ENCODE results near the gene TRABD2B.
A peak's percentile ranks its signal among the peaks of the same experiment; 100 is the strongest.

The TRABD2B gene

DNA sequence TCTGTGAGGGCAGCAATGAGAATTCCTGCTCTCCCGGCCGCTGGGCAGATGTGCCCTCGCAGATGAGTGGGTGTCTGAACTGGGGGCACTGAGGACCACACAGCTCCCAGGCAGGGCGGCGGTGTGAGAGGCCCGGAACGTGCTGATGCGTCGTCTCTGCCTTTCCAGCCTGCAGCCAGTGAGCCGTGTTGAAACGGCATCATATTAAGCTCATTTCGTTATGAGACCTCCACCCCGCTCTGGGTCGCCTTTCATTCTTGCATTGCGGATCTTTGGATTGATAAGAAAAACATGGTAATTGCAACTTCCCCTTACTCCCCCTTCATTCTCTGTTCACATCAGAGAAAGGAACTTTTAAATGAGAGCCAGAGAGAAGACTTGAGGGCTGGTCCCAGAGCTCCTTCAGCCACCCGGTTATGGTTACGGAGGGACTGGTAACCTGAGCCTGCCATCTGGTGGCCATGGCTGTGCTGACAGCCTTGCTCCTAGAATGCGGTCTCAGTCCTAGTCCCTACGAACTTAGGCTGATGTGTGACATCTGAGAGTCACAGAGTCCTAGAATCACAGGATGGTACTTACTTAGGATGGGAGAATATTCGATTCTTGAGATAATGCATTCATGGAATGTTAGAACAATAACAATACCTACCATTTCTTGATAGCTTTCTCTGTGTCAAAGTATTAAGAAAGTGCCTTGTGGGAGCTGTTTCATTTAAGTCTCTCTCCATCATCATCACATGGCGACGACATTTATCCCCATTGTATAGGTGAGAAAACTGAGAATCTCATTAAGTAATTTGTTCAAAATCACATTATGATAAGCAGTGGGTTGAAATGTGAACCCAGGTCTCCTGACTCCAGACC is 271.0 kb downstream of the TRABD2B start:
- DNase-seq (ENCODE audit: low read depth, low spot score) = peak; percentile 87

GRCh38 chr1:47725511-47725991 is 271.6 kb downstream of the TRABD2B start:
- DNase-seq (ENCODE audit: low read depth, low spot score) = no peak

DNA sequence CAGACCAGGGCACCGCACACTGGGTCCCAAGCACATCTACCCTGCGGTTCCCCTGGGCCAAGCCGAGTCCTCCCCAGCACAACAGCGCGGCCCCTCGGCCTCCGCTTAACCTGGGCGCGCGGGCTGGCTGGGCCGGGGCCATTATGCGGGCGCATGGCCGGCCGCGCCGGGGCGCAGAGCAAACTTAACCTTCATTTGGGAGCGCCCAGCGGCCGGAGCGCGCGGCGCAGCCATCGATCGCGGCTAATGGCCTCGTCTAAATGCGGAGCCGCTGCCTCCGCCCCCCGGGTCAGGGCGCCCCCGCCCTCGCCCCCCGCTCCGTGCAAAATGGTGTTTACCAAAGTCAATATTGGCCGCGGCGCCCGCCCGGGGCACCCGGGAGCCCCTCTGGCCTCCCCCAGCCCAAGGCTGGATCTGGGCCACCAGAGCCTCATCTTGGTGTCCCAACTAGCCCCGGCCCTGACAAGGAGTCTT is 272.1 kb downstream of the TRABD2B start:
- DNase-seq (ENCODE audit: low read depth, low spot score) = peak; percentile 30

- DNase-seq (ENCODE audit: low read depth, low spot score) = no peak
Observed at GRCh38 chr1:47724432-47724999, 272.7 kb downstream of the TRABD2B start.

GRCh38 chr1:47722909-47723580 is 274.1 kb downstream of the TRABD2B start:
- no peak for DNase-seq (ENCODE audit: low read depth, low spot score)

GRCh38 chr1:47722101-47722500 is 275.1 kb downstream of the TRABD2B start:
- DNase-seq (ENCODE audit: low read depth, low spot score) = no peak

DNA sequence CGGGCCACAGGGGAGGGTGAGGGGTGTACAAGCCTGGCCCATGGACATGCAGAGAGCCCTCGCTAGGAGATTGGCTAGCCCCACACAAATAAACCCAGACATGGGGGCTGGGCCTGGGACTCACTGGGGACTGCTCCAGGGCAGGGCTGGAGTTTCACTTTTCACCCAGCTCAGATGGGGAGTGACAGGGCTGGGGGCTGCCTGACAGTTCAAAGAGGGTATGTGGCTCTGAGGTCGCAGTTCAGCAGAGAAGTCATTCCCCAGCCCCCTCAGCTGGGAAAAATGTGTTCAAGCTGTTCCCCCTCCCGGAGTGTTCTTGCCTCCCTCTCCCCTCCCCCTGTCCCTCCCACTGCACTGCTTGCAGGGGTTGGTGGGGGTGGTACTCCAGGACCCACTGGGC is 277.1 kb downstream of the TRABD2B start:
- DNase-seq (ENCODE audit: low read depth, low spot score) = no peak

DNA sequence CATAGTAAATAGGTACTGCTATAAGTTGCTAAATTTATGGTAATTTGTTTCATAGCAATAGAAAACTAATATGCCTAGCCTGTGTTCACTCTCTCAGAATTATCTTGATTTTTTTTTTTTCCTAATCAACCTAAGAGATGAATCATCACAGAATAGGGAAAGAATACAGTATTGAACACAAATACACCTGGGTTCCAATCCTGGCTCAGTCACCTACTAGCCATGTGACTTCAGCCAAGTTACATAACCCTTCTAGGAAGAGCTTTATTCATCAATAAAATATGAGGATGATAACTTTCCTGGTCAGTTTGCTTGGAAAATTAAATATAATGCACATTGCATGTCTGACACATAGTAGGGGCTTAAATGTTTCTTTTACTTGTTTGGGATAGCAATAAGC is 279.8 kb downstream of the TRABD2B start:
- no peak for DNase-seq (ENCODE audit: low read depth, low spot score)

- DNase-seq (ENCODE audit: low read depth, low spot score) = no peak
Observed at GRCh38 chr1:47713975-47714767, 283.0 kb downstream of the TRABD2B start.

- DNase-seq (ENCODE audit: low read depth, low spot score) = no peak
Observed at GRCh38 chr1:47713333-47713953, 283.7 kb downstream of the TRABD2B start.

GRCh38 chr1:47712596-47713299 is 284.4 kb downstream of the TRABD2B start:
- DNase-seq (ENCODE audit: low read depth, low spot score) = no peak

- no peak for DNase-seq (ENCODE audit: low read depth, low spot score)
Observed at GRCh38 chr1:47711848-47712492, 285.2 kb downstream of the TRABD2B start.

DNA sequence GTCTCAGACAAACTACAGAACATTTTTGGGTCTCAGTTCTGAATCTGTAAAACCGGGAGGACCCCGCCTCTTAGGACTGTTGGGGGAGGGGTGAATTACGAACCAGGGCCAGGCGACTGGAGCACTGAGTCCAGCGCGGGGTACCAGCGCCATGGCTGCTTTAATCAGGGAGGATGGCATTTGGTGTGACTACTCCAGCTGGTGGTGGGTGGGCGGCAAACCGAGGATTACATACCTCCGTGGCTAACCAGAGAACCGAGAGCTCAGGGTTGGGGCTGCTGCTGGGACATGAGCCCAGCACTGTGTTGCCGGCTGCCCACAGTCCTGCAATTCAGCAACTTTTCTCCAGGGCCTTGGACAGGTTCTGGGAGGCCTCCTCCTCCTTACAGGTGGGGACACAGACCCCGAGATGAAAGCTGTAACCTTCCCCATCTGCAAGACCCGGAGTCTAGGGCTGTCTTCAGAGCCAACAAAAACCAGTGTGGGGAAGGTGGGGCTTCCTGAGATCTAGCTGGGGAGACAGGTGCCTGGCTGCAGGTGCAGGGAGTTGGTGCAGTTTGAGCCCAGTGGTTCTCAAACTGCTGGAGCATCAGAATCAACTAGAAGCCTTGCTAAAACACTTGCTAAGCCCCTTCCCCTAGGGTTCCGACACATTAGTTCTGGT is 285.9 kb downstream of the TRABD2B start:
- DNase-seq (ENCODE audit: low read depth, low spot score) = no peak
